HCT116 (cell line): ENCODE measurements around the gene IL20. TPM values are rescaled to one million over a fixed set of nuclear protein-coding genes. Genes with fewer than 3 reads are reported as not detected.

ENCODE experiments used
- ATAC-seq: fragments of 200-7000 bp; cut with Tn5 transposase; 2 replicates; pipeline ENCODE4 v1.9.1; 2020; ENCODE audit warnings: mild to moderate bottlenecking, moderate library complexity
- BruUV-seq: library from RNA; stranded (reverse); fragments of 400-500 nt; replicated peaks from 2 replicates; lab custom pipeline; 2021; lab: Mats Ljungman, UMichigan
- CTCF ChIA-PET: fragments of 300-600 bp; sonication (Branson Sonifier 250); formaldehyde crosslinking; loops from one replicate; lab custom pipeline; 2021; ENCODE audit warnings: antibody characterized with exemption; lab: Charles Lee
- POLR2A ChIA-PET: fragments of 300-600, 350-600 bp; sonication (Branson Sonifier 250); formaldehyde crosslinking; loops from one replicate; lab custom pipeline; 2021; ENCODE audit warnings: antibody characterized with exemption; lab: Charles Lee
- RAD21 ChIA-PET, 2 experiments: fragments of 300-600 bp; sonication (Branson Sonifier 250); formaldehyde crosslinking; loops; one replicate each; lab custom pipeline; 2023; ENCODE audit warnings: low total read pairs in 2 of 2; ENCODE audit not compliant: uncharacterized antibody in 2 of 2, unreplicated experiment in 2 of 2, low non-redundant PET in 1 of 2; lab: Charles Lee
- DNase-seq: peaks from one replicate; pipeline ENCODE4 v3.0.0-alpha.2; 2010; ENCODE audit warnings: low read depth, low spot score
- H2AFZ ChIP-seq: fragments of 200-600 bp; shearing (Covaris generic), sonication (generic); 2 replicates; pipeline ENCODE4 v1.6.1; 2017; ENCODE audit warnings: low read depth, mixed run types, mixed read lengths, antibody characterized with exemption, low read length; ENCODE audit not compliant: poor library complexity, severe bottlenecking
- H3K27ac ChIP-seq: 2 replicates; pipeline ENCODE4 v1.5.1; 2012; ENCODE audit warnings: low read depth, low read length
- H3K27me3 ChIP-seq: fragments of 200-600 bp; sonication (generic); 2 replicates; pipeline ENCODE4 v1.6.1; 2016; ENCODE audit warnings: mixed run types, low read length, mixed read lengths; ENCODE audit not compliant: insufficient read depth
- H3K36me3 ChIP-seq, 2 experiments: fragments of 200-500 bp in 1 of 2; fragments of 200-600 bp in 1 of 2; sonication (Bioruptor generic) in 1 of 2; sonication (generic) in 1 of 2; 2 replicates each; pipeline versions ENCODE4 v1.5.1 to v1.6.1; 2014 to 2016; ENCODE audit warnings: low read length in 2 of 2, inconsistent platforms in 1 of 2, mixed read lengths in 1 of 2, mixed run types in 1 of 2; ENCODE audit not compliant: insufficient read depth in 2 of 2, control insufficient read depth in 1 of 2
- H3K4me1 ChIP-seq, 2 experiments: fragments of 200-600 bp in 1 of 2; sonication (generic) in 1 of 2; 2 replicates each; pipeline versions ENCODE4 v1.5.1 to v1.6.1; 2012 to 2017; ENCODE audit warnings: low read length in 2 of 2, inconsistent platforms in 1 of 2, mild to moderate bottlenecking in 1 of 2, mixed read lengths in 1 of 2, mixed run types in 1 of 2, moderate library complexity in 1 of 2; ENCODE audit not compliant: insufficient read depth in 2 of 2, control insufficient read depth in 1 of 2
- H3K4me2 ChIP-seq: fragments of 200-600 bp; sonication (generic); 2 replicates; pipeline ENCODE4 v1.6.1; 2017; ENCODE audit warnings: mixed run types, low read length, mixed read lengths
- H3K4me3 ChIP-seq, 2 experiments: fragments of 200-600 bp in 1 of 2; sonication (generic) in 1 of 2; replicated peaks in 1 of 2; 2 replicates each; pipeline ENCODE4 v1.5.1; 2011 to 2016; ENCODE audit warnings: low read length in 2 of 2, control low read depth in 1 of 2, low read depth in 1 of 2, mild to moderate bottlenecking in 1 of 2, mixed read lengths in 1 of 2, mixed run types in 1 of 2
- H3K79me2 ChIP-seq: fragments of 200-600 bp; sonication (generic); 2 replicates; pipeline ENCODE4 v1.6.1; 2017; ENCODE audit warnings: mild to moderate bottlenecking, mixed run types, low read length, moderate library complexity, mixed read lengths; ENCODE audit not compliant: insufficient read depth
- H3K9ac ChIP-seq: fragments of 200-600 bp; sonication (generic); 2 replicates; pipeline ENCODE4 v1.6.1; 2016; ENCODE audit warnings: low read length, mixed read lengths
- H3K9me2 ChIP-seq: fragments of 200-600 bp; sonication (generic), shearing (Covaris generic); 2 replicates; pipeline ENCODE4 v1.6.1; 2017; ENCODE audit warnings: mixed run types, mild to moderate bottlenecking, moderate library complexity; ENCODE audit not compliant: insufficient read depth
- H3K9me3 ChIP-seq, 2 experiments: fragments of 200-500 bp in 1 of 2; fragments of 200-600 bp in 1 of 2; sonication (Bioruptor generic) in 1 of 2; sonication (generic) in 1 of 2; 2 replicates each; pipeline ENCODE4 v1.6.1; 2014 to 2017; ENCODE audit warnings: low read length in 2 of 2, mixed read lengths in 2 of 2, inconsistent platforms in 1 of 2, low read depth in 1 of 2, mild to moderate bottlenecking in 1 of 2, mixed run types in 1 of 2, moderate library complexity in 1 of 2; ENCODE audit not compliant: control insufficient read depth in 1 of 2, insufficient read depth in 1 of 2
- H4K20me1 ChIP-seq: fragments of 200-600 bp; sonication (generic), shearing (Covaris generic); 2 replicates; pipeline ENCODE4 v1.6.1; 2017; ENCODE audit warnings: mixed run types, mild to moderate bottlenecking, moderate library complexity; ENCODE audit not compliant: insufficient read depth
- POLR2A ChIP-seq: IDR thresholded peaks from 2 replicates; pipeline ENCODE4 v1.7.0; 2011; ENCODE audit warnings: borderline replicate concordance; ENCODE audit not compliant: insufficient read depth, insufficient read length; ENCODE audit errors: extremely low read depth
- RAD21 ChIP-seq: IDR thresholded peaks from 2 replicates; pipeline ENCODE4 v1.6.1; 2012; ENCODE audit warnings: low read depth, mild to moderate bottlenecking
- SP1 ChIP-seq: IDR thresholded peaks from 2 replicates; pipeline ENCODE4 v1.6.1; 2012; ENCODE audit warnings: low read depth
- YY1 ChIP-seq: IDR thresholded peaks from 2 replicates; pipeline ENCODE4 v1.6.1; 2011; ENCODE audit warnings: low read length, low read depth, moderate library complexity, mild to moderate bottlenecking; ENCODE audit not compliant: insufficient replicate concordance; ENCODE audit errors: extremely low read depth
- intact Hi-C: fragments of 100-400 bp; cut with micrococcal nuclease; formaldehyde crosslinking; loops from 2 replicates; pipeline ENCODE4 v1.10.0; 2022
- total RNA-seq: library from RNA; stranded (reverse); gene quantifications from one replicate; pipeline ENCODE4 v1.2.1, GENCODE V29; 2021; ENCODE audit not compliant: unreplicated experiment
- TF ChIP-seq, protein P1 (sequence below), 3 experiments: fragments of 200-600 bp in 1 of 3; sonication (generic) in 1 of 3; IDR thresholded peaks in 2 of 3; conservative IDR thresholded peaks in 1 of 3; 2 replicates each; pipeline ENCODE4 v1.5.1; 2012 to 2017; ENCODE audit warnings: low read depth in 2 of 3, low read length in 2 of 3, antibody characterized with exemption in 1 of 3, borderline replicate concordance in 1 of 3, control low read depth in 1 of 3, mild to moderate bottlenecking in 1 of 3, mixed read lengths in 1 of 3, mixed run types in 1 of 3, moderate library complexity in 1 of 3; ENCODE audit not compliant: insufficient read depth in 1 of 3

IL20 gene
- total RNA-seq, 1 experiment from 2014 or later = not detected

DNA sequence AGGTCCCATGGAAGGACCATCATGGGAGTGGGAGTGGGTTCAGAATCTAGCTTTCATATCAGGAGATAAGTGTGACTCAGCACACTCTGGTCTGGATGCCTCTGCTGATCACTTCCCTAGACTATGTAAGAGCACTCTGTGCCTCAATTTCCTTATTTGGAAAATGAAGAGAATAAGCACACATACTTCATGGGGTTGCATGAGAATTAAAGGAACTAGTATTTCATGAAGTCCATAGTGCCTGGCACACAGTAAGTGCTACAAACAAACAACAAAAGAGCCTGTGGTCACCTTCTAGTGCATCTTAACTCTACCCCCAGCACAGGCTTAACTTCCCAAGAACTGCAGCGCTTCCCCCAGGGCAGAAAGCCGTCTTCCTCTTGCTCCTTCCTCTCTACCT is 9.6 kb upstream of the IL20 start:
- DNase-seq (no peak), ATAC-seq (no peak)
- Histone ChIP-seq H3K4me1 (no peaks in the 10 kb centered on the region), H3K36me3 (no peaks in the 10 kb centered on the region), H3K9me2 (no peaks in the 10 kb centered on the region), H3K79me2 (no peaks in the 10 kb centered on the region), H3K27me3 (no peaks in the 10 kb centered on the region), H3K4me2 (no peak overlapping the region), H2AFZ (no peak overlapping the region), H3K9ac (no peak overlapping the region), H3K4me3 (no peak overlapping the region), H3K9me3 (peaks cover 0 to 5% of the 10 kb centered on the region in 2 experiments; a peak in 1 of 4 replicates), H3K27ac (no peak overlapping the region), H4K20me1 (no peaks in the 10 kb centered on the region)
- RAD21 ChIA-PET = no interaction called here
- CTCF ChIA-PET = interaction anchor here (0.9 kb wide), 1 partner anchor 56 kb away, joined by 4 read pairs; no protein-coding TSS in a partner anchor
- TF ChIP-seq POLR2A = no peak
- no peak for TF ChIP-seq YY1
- intact Hi-C loops = loop anchor here (2.0 kb wide), 1 partner anchor 57 kb away; no protein-coding TSS in a partner anchor
- BruUV-seq = no TSS peak
- POLR2A ChIA-PET = no interaction called here

DNA sequence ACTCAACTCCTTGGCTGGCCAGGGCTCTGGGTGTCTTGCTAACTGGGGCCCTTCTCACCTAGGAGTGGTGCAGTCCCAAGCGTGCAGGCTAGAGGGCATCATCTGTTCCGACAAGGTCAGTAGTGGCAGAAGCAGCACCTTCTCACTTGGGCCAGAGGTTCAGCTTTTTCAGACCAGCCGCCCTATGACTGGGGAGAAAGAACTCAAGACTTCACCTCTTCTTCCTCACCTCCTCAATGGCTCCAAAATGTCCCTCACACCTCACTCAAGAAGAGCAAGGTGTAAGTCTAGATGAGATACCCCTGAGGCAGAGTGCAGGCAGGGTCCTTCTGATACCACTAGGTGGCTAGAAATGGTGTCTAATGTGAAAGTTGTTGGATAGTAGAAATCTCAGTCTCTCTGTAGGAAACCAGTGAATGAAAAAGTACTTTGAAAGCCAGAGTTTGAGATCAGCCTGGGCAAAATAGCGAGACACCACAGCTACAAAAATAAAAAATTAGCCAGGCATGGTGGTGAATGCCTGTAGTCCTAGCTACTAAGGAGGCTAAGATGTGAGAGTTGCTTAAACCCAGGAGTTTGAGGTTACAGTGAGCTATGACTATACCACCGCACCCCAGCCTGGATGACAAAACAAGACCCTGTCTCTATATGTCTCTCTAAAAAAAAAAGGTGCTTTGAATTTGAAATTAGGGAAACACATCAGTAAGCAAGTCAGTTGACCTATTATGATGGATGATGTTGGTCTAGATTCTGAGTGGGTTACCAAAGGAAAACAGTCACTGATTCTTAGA is 8.6 kb upstream of the IL20 start:
- intact Hi-C loops = loop anchor here (2.0 kb wide), 1 partner anchor 56 kb away; no protein-coding TSS in a partner anchor
- Histone ChIP-seq H2AFZ (no peak overlapping the region), H3K36me3 (no peaks in the 10 kb centered on the region), H3K27me3 (no peaks in the 10 kb centered on the region), H3K9ac (no peak overlapping the region), H3K4me2 (no peak overlapping the region), H3K4me1 (no peaks in the 10 kb centered on the region), H3K9me2 (no peaks in the 10 kb centered on the region), H4K20me1 (no peaks in the 10 kb centered on the region), H3K79me2 (no peaks in the 10 kb centered on the region), H3K9me3 (peaks cover 0 to 5% of the 10 kb centered on the region in 2 experiments; a peak in 1 of 4 replicates), H3K4me3 (no peak overlapping the region), H3K27ac (no peak overlapping the region)
- POLR2A ChIA-PET = no interaction called here
- ATAC-seq (peak; percentile 95), DNase-seq (peak; percentile 16)
- BruUV-seq = no TSS peak
- TF ChIP-seq SP1 = no peak
- TF ChIP-seq RAD21 = peak; percentile 34; the same call in 1 of the 2 replicates
- TF ChIP-seq, protein P1, sequence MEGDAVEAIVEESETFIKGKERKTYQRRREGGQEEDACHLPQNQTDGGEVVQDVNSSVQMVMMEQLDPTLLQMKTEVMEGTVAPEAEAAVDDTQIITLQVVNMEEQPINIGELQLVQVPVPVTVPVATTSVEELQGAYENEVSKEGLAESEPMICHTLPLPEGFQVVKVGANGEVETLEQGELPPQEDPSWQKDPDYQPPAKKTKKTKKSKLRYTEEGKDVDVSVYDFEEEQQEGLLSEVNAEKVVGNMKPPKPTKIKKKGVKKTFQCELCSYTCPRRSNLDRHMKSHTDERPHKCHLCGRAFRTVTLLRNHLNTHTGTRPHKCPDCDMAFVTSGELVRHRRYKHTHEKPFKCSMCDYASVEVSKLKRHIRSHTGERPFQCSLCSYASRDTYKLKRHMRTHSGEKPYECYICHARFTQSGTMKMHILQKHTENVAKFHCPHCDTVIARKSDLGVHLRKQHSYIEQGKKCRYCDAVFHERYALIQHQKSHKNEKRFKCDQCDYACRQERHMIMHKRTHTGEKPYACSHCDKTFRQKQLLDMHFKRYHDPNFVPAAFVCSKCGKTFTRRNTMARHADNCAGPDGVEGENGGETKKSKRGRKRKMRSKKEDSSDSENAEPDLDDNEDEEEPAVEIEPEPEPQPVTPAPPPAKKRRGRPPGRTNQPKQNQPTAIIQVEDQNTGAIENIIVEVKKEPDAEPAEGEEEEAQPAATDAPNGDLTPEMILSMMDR (IDR thresholded peaks at IDR 0.05 in 2 of 3, conservative IDR thresholded peaks at IDR 0.05 in 1 of 3; ENCODE audit: borderline replicate concordance in 1 of 3, insufficient read depth in 1 of 3, low read depth in 2 of 3, low read length in 2 of 3) = peak; percentile 65 to 86 (median 68); a peak in 5 of 6 replicates
- CTCF ChIA-PET = interaction anchor here (1.4 kb wide), 1 partner anchor 9 kb away, joined by 3 read pairs; no protein-coding TSS in a partner anchor
- RAD21 ChIA-PET = interaction anchor here in 1 of 2 experiments (1.1 kb wide), 1 partner anchor 56 kb away, joined by 4 read pairs; no protein-coding TSS in a partner anchor
